ENCODE results near the gene FNDC3A. TPM values are rescaled to one million over a fixed set of nuclear protein-coding genes. Genes with fewer than 3 reads are reported as not detected.
A peak's percentile ranks its signal among the peaks of the same experiment; 100 is the strongest.
"Not testable (repeated sequence)": the region's sequence is repeated elsewhere in the genome, so short reads cannot be mapped to it uniquely, and the experiment has no call there.

FNDC3A gene
- total RNA-seq, 1 donor from 2014 or later: 87.5 TPM

- DNase-seq (ENCODE audit: low read depth): no peak
Measured at GRCh38 chr13:49030213-49030612, 54.5 kb downstream of the FNDC3A start.

GRCh38 chr13:49040872-49041271, 65.2 kb downstream of the FNDC3A start:
- DNase-seq (ENCODE audit: low read depth): no peak

- peak; percentile 30 for DNase-seq (ENCODE audit: low read depth)
Measured at GRCh38 chr13:49042476-49042875, 66.8 kb downstream of the FNDC3A start.

- DNase-seq (ENCODE audit: low read depth): no peak
Measured at GRCh38 chr13:49044008-49044407, 68.3 kb downstream of the FNDC3A start.

GRCh38 chr13:49044836-49045235, 69.1 kb downstream of the FNDC3A start:
- DNase-seq (ENCODE audit: low read depth): no peak

- DNase-seq (ENCODE audit: low read depth): no peak
Measured at GRCh38 chr13:49046002-49046401, 70.3 kb downstream of the FNDC3A start.

- DNase-seq (ENCODE audit: low read depth): no peak
Measured at GRCh38 chr13:49046519-49046918, 70.8 kb downstream of the FNDC3A start.

- peak; percentile 8 for DNase-seq (ENCODE audit: low read depth)
Measured at GRCh38 chr13:49052813-49053212, 77.1 kb downstream of the FNDC3A start.

GRCh38 chr13:49053215-49053614, 77.5 kb downstream of the FNDC3A start:
- no peak for DNase-seq (ENCODE audit: low read depth)

- no peak for DNase-seq (ENCODE audit: low read depth)
Measured at GRCh38 chr13:49053906-49054305, 78.2 kb downstream of the FNDC3A start.

- DNase-seq (ENCODE audit: low read depth): no peak
Measured at GRCh38 chr13:49055021-49055420, 79.3 kb downstream of the FNDC3A start.

- DNase-seq (ENCODE audit: low read depth): no peak
Measured at GRCh38 chr13:49057176-49057575, 81.5 kb downstream of the FNDC3A start.

GRCh38 chr13:49058761-49059160, 83.0 kb downstream of the FNDC3A start:
- DNase-seq (ENCODE audit: low read depth): no peak

- peak; percentile 29 for DNase-seq (ENCODE audit: low read depth)
Measured at GRCh38 chr13:49060678-49061387, 85.1 kb downstream of the FNDC3A start.

GRCh38 chr13:49061388-49061752, 85.7 kb downstream of the FNDC3A start:
- DNase-seq (ENCODE audit: low read depth): not testable (repeated sequence)

GRCh38 chr13:49062297-49062896, 86.7 kb downstream of the FNDC3A start:
- no peak for DNase-seq (ENCODE audit: low read depth)

GRCh38 chr13:49063011-49063410, 87.3 kb downstream of the FNDC3A start:
- no peak for DNase-seq (ENCODE audit: low read depth)

GRCh38 chr13:49063497-49063896, 87.8 kb downstream of the FNDC3A start:
- peak; percentile 74 for DNase-seq (ENCODE audit: low read depth)

GRCh38 chr13:49064476-49064875, 88.8 kb downstream of the FNDC3A start:
- DNase-seq (ENCODE audit: low read depth): no peak

- no peak for DNase-seq (ENCODE audit: low read depth)
Measured at GRCh38 chr13:49066856-49067255, 91.1 kb downstream of the FNDC3A start.

- not testable (repeated sequence) for DNase-seq (ENCODE audit: low read depth)
Measured at GRCh38 chr13:49068498-49068897, 92.8 kb downstream of the FNDC3A start.

GRCh38 chr13:49070021-49070420, 94.3 kb downstream of the FNDC3A start:
- DNase-seq (ENCODE audit: low read depth): not testable (repeated sequence)

- DNase-seq (ENCODE audit: low read depth): no peak
Measured at GRCh38 chr13:49071341-49071937, 95.7 kb downstream of the FNDC3A start.

All from renal cortical epithelial cell (primary cell).